HepG2 (cell line): ENCODE measurements around the gene SRC. TPM values are rescaled to one million over a fixed set of nuclear protein-coding genes. Genes with fewer than 3 reads are reported as not detected.

ENCODE experiments used
- DPF2 ChIP-seq: sonication (generic); formaldehyde crosslinking; IDR thresholded peaks from 2 replicates; pipeline ENCODE4 v1.4.0; 2020; ENCODE audit warnings: mild to moderate bottlenecking, low read depth, missing genetic modification reagents, borderline replicate concordance
- FOSL1 ChIP-seq: sonication (generic); formaldehyde crosslinking; IDR thresholded peaks from 2 replicates; pipeline ENCODE4 v1.9.0; 2021; ENCODE audit warnings: missing genetic modification reagents, borderline replicate concordance
- HNRNPL ChIP-seq: fragments of 200-400 bp; formaldehyde crosslinking; IDR thresholded peaks from 2 replicates; pipeline ENCODE4 v1.6.1; 2017; ENCODE audit warnings: mild to moderate bottlenecking, low read depth, low read length
- NFKBIZ ChIP-seq: IDR thresholded peaks from 2 replicates; pipeline ENCODE4 v1.6.1; 2018; ENCODE audit warnings: missing genetic modification reagents, missing compliant biosample characterization
- NRL ChIP-seq: sonication (generic); formaldehyde crosslinking; IDR thresholded peaks from 2 replicates; pipeline ENCODE4 v1.5.0; 2020; ENCODE audit warnings: missing genetic modification reagents, mild to moderate bottlenecking, moderate library complexity, borderline replicate concordance
- PHB2 ChIP-seq: fragments of 450-650 bp; IDR thresholded peaks from 2 replicates; pipeline ENCODE4 v1.6.1; 2018; ENCODE audit not compliant: partially characterized antibody
- RFXAP ChIP-seq: sonication (generic); formaldehyde crosslinking; IDR thresholded peaks from 2 replicates; pipeline ENCODE4 v1.4.0; 2020; ENCODE audit warnings: missing genetic modification reagents, borderline replicate concordance
- ZBTB38 ChIP-seq: sonication (generic); formaldehyde crosslinking; IDR thresholded peaks from 2 replicates; pipeline ENCODE4 v1.5.1; 2020; ENCODE audit warnings: mild to moderate bottlenecking, missing genetic modification reagents
- ZIK1 ChIP-seq: sonication (generic); formaldehyde crosslinking; IDR thresholded peaks from 2 replicates; pipeline ENCODE4 v1.5.0; 2020; ENCODE audit warnings: mild to moderate bottlenecking, low read depth, missing genetic modification reagents, borderline replicate concordance
- ZNF292 ChIP-seq: sonication (generic); formaldehyde crosslinking; IDR thresholded peaks from 2 replicates; pipeline ENCODE4 v1.8.1; 2022; ENCODE audit warnings: mild to moderate bottlenecking, low read depth, missing genetic modification reagents, borderline replicate concordance
- ZNF430 ChIP-seq: sonication (generic); formaldehyde crosslinking; IDR thresholded peaks from 2 replicates; pipeline ENCODE4 v1.9.0; 2021; ENCODE audit warnings: mild to moderate bottlenecking, missing genetic modification reagents
- ZNF549 ChIP-seq: sonication (generic); formaldehyde crosslinking; IDR thresholded peaks from 2 replicates; pipeline ENCODE4 v1.5.0; 2020; ENCODE audit warnings: missing genetic modification reagents
- polyA plus RNA-seq, 8 experiments: library from polyadenylated mRNA; depleted of rRNA in 3 of 8; stranded (reverse) in 7 of 8; unstranded in 1 of 8; fragments of >200 nt; fragmentation: Illumina TruSeq in 4 of 8; extraction: Trizol in 4 of 8; gene quantifications; 2 replicates each; pipeline versions ENCODE4 v1.2.1 to v1.2.3, GENCODE V29; 2011 to 2016; ENCODE audit warnings: low read depth in 4 of 8, missing spikeins in 1 of 8, mixed read lengths in 1 of 8; ENCODE audit not compliant: insufficient read depth in 1 of 8
- total RNA-seq, 5 experiments: library from RNA; depleted of rRNA; stranded (reverse); fragments of >200 nt; fragmentation: Illumina TruSeq; extraction: Trizol; gene quantifications; 2 replicates each; pipeline ENCODE4 v1.2.3, GENCODE V29; 2016; ENCODE audit warnings: low read depth in 1 of 5
- TF ChIP-seq, protein P1 (sequence below): sonication (generic); formaldehyde crosslinking; IDR thresholded peaks from 2 replicates; pipeline ENCODE4 v1.5.0; 2020; ENCODE audit warnings: mild to moderate bottlenecking, missing genetic modification reagents, moderate library complexity
- TF ChIP-seq, protein P2 (sequence below): sonication (generic); formaldehyde crosslinking; IDR thresholded peaks from 2 replicates; pipeline ENCODE4 v1.5.0; 2020; ENCODE audit warnings: missing genetic modification reagents
- TF ChIP-seq, protein P3 (sequence below): sonication (generic); formaldehyde crosslinking; IDR thresholded peaks from 2 replicates; pipeline ENCODE4 v1.4.0; 2020; ENCODE audit warnings: low read depth, mild to moderate bottlenecking, missing genetic modification reagents
- TF ChIP-seq, protein P4 (sequence below): sonication (generic); formaldehyde crosslinking; IDR thresholded peaks from 2 replicates; pipeline ENCODE4 v1.5.0; 2020; ENCODE audit warnings: missing genetic modification reagents
- TF ChIP-seq, protein P5 (sequence below): sonication (generic); formaldehyde crosslinking; IDR thresholded peaks from 2 replicates; pipeline ENCODE4 v1.5.1; 2020; ENCODE audit warnings: missing genetic modification reagents, mild to moderate bottlenecking, borderline replicate concordance
- TF ChIP-seq, protein P6 (sequence below): conservative IDR thresholded peaks from 2 replicates; pipeline ENCODE4 v1.6.1; 2018; ENCODE audit warnings: missing genetic modification reagents

Gene SRC
- total and polyA plus RNA-seq, 2 of the 13 experiments (the other 11 are each of a cell fraction or from before 2014, with no cell fraction given) = 54.7 to 192 TPM

DNA sequence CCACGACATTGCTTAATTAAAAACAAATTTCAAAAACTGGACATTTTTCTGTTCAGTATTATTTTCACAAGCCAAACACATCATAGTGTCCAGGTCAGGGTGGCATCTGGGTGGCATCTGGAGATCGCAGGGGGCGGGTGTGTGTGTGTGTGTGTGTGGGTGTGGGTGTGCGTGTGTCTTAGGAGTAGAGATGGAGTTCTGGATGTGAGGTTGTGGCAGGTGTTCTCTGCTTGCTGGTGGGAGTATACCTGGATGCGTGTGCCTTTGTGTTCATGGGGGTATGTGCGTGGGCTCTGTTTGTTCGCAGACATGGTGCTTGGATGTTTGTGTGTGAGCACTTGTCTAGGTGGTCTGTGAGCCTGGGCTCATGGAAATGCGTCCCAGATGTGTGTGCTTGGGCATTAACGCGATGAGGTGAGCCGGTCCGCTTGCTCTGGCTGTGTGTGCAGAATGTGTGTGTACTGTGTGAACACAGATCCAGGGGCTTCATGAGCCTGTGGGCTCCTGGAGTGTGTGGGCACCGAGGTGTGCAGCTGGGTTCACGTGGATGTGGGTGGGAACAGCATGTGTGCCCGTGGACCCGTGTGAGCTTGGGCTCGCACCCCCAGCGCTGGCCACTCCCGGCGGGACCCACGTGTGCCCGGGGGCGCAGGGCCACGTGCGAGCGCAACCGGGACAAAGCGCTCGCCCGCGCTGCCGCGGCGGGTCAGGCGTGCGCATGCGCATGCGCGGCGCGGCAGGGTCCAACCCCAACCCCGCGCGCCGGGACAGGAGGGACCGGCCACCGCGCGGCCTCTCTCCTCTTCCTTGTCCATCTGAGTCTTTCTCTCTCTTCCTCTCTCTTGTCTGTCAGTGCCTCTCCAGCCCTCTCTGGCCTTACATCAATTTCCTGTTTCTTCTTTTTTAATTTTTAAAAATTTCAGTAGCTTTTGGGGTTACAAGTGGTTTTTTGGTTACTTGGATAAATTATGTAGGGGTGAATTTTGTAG lies 60.4 kb downstream of the SRC start (continued):
- TF ChIP-seq PHB2 (no peak), ZIK1 (CRISPR knock-in tag) (peak; percentile 99), ZBTB38 (CRISPR knock-in tag) (peak; percentile 99), HNRNPL (no peak; the same call in 1 of the 2 replicates), NRL (CRISPR knock-in tag) (peak; percentile 100), NFKBIZ (0 out of 2 replicates have a peak, but pooled peaks have one; percentile 83), RFXAP (CRISPR knock-in tag) (peak; percentile 97), FOSL1 (no peak), DPF2 (CRISPR knock-in tag) (no peak), ZNF549 (CRISPR knock-in tag) (no peak), ZNF292 (CRISPR knock-in tag) (no peak), ZNF430 (CRISPR knock-in tag) (peak; percentile 94)
- TF ChIP-seq, protein P1, sequence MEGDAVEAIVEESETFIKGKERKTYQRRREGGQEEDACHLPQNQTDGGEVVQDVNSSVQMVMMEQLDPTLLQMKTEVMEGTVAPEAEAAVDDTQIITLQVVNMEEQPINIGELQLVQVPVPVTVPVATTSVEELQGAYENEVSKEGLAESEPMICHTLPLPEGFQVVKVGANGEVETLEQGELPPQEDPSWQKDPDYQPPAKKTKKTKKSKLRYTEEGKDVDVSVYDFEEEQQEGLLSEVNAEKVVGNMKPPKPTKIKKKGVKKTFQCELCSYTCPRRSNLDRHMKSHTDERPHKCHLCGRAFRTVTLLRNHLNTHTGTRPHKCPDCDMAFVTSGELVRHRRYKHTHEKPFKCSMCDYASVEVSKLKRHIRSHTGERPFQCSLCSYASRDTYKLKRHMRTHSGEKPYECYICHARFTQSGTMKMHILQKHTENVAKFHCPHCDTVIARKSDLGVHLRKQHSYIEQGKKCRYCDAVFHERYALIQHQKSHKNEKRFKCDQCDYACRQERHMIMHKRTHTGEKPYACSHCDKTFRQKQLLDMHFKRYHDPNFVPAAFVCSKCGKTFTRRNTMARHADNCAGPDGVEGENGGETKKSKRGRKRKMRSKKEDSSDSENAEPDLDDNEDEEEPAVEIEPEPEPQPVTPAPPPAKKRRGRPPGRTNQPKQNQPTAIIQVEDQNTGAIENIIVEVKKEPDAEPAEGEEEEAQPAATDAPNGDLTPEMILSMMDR (CRISPR knock-in tag) = 0 out of 2 replicates have a peak, but pooled peaks have one; percentile 13
- TF ChIP-seq, protein P2, sequence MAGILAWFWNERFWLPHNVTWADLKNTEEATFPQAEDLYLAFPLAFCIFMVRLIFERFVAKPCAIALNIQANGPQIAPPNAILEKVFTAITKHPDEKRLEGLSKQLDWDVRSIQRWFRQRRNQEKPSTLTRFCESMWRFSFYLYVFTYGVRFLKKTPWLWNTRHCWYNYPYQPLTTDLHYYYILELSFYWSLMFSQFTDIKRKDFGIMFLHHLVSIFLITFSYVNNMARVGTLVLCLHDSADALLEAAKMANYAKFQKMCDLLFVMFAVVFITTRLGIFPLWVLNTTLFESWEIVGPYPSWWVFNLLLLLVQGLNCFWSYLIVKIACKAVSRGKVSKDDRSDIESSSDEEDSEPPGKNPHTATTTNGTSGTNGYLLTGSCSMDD = peak; percentile 98
- TF ChIP-seq, protein P3, sequence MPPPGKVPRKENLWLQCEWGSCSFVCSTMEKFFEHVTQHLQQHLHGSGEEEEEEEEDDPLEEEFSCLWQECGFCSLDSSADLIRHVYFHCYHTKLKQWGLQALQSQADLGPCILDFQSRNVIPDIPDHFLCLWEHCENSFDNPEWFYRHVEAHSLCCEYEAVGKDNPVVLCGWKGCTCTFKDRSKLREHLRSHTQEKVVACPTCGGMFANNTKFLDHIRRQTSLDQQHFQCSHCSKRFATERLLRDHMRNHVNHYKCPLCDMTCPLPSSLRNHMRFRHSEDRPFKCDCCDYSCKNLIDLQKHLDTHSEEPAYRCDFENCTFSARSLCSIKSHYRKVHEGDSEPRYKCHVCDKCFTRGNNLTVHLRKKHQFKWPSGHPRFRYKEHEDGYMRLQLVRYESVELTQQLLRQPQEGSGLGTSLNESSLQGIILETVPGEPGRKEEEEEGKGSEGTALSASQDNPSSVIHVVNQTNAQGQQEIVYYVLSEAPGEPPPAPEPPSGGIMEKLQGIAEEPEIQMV (CRISPR knock-in tag) = peak; percentile 96
- TF ChIP-seq, protein P4, sequence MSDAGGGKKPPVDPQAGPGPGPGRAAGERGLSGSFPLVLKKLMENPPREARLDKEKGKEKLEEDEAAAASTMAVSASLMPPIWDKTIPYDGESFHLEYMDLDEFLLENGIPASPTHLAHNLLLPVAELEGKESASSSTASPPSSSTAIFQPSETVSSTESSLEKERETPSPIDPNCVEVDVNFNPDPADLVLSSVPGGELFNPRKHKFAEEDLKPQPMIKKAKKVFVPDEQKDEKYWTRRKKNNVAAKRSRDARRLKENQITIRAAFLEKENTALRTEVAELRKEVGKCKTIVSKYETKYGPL (CRISPR knock-in tag) = no peak; the same call in 1 of the 2 replicates
- TF ChIP-seq, protein P5, sequence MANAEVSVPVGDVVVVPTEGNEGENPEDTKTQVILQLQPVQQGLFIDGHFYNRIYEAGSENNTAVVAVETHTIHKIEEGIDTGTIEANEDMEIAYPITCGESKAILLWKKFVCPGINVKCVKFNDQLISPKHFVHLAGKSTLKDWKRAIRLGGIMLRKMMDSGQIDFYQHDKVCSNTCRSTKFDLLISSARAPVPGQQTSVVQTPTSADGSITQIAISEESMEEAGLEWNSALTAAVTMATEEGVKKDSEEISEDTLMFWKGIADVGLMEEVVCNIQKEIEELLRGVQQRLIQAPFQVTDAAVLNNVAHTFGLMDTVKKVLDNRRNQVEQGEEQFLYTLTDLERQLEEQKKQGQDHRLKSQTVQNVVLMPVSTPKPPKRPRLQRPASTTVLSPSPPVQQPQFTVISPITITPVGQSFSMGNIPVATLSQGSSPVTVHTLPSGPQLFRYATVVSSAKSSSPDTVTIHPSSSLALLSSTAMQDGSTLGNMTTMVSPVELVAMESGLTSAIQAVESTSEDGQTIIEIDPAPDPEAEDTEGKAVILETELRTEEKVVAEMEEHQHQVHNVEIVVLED (CRISPR knock-in tag) = no peak
- TF ChIP-seq, protein P6, sequence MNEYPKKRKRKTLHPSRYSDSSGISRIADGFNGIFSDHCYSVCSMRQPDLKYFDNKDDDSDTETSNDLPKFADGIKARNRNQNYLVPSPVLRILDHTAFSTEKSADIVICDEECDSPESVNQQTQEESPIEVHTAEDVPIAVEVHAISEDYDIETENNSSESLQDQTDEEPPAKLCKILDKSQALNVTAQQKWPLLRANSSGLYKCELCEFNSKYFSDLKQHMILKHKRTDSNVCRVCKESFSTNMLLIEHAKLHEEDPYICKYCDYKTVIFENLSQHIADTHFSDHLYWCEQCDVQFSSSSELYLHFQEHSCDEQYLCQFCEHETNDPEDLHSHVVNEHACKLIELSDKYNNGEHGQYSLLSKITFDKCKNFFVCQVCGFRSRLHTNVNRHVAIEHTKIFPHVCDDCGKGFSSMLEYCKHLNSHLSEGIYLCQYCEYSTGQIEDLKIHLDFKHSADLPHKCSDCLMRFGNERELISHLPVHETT = no peak; the same call in 1 of the 2 replicates
